GM18508 (cell line): ENCODE results near the gene CORO1C.
"Not testable (repeated sequence)": the region's sequence is repeated elsewhere in the genome, so short reads cannot be mapped to it uniquely, and the experiment has no call there.

Experiments
- ATAC-seq: cut with Tn5 transposase; IDR thresholded peaks from one replicate; pipeline ENCODE4 v1.9.1; 2021; ENCODE audit warnings: moderate number of reproducible peaks; ENCODE audit not compliant: insufficient read depth, unreplicated experiment

The CORO1C gene

GRCh38 chr12:108755481-108755880 is 24.2 kb upstream of the CORO1C start:
- no peak for ATAC-seq

GRCh38 chr12:108753976-108754375 is 22.7 kb upstream of the CORO1C start:
- no peak for ATAC-seq

DNA sequence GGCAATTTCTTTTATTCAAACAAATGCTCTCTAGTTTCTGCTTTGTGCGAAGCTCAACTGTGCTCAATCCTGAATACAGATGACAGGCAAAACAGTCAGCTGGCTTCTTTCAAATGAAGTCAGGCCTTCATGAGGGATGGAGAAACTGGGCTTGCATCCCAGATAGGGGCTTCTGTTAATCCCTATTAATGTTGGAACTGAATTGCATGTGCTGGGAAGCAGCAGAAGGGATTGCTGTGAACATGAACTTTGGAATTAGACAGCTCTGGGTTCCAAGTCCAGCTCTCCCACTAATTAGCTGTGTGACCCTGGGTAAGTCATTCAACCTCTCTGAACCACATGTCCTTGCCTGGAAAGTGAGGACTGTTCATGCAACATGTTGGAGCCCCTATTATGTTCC is 21.1 kb upstream of the CORO1C start:
- no peak for ATAC-seq

- ATAC-seq: no peak
Measured at GRCh38 chr12:108751821-108752220, 20.5 kb upstream of the CORO1C start.

GRCh38 chr12:108751003-108751402 is 19.7 kb upstream of the CORO1C start:
- ATAC-seq: not testable (repeated sequence)

DNA sequence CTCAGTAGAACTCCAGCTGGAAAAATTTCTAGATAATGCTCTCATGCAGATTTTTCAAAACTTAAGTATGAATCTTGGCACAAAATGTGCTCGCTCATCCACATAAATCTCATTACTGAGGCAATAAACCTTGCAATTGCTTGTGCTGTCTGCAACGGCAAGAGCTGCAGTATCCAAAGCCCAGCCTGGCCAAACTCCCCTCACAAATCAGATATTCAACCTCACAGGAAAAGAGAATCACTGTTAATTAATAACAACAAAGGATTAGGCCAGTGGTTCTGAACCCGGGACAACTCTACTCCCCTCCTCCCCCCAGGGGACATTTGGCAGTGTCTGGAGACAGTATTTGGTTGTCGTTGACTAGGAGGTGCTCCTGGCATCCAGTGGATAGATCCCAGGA is 19.2 kb upstream of the CORO1C start:
- no peak for ATAC-seq

DNA sequence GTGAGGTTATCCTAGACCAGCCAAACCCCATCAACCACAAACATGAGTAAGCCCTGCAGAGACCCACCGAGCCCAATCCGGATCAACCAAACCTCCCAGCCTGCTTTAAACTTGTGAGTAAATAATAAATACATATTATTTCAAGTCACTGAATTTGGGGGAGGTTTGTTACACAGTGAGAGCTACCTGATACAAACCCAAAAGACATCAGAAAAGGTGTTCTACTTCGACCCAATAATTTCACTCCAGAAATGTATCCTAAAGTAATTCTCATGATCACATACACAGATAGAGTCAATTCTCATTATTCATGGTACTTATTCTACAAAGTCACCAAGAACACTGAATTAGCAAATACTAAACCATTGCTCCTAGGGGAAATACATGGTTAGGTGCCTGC is 16.2 kb upstream of the CORO1C start:
- ATAC-seq: no peak

DNA sequence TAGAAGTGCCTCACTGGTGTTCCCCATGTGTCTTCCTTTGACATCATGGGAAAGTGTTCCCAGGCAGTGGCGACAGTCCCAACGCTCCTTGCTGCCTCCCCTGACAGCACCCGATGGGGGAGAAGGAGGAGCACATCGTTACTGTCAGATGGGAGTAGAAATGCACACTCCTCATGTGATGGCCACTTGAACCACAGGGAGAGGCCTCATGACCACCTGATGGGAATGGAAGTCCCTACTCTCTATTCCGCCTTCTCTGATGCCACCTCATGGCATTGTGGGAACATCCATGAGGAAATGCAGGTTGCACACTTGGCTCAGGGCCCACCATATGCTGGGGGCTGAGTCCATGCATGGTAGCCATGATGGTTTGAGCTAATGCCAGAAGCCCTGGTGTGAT is 14.3 kb upstream of the CORO1C start:
- ATAC-seq: no peak

GRCh38 chr12:108744021-108744897 is 12.9 kb upstream of the CORO1C start:
- no peak for ATAC-seq

- ATAC-seq: no peak
Measured at GRCh38 chr12:108738170-108738569, 6.9 kb upstream of the CORO1C start.

DNA sequence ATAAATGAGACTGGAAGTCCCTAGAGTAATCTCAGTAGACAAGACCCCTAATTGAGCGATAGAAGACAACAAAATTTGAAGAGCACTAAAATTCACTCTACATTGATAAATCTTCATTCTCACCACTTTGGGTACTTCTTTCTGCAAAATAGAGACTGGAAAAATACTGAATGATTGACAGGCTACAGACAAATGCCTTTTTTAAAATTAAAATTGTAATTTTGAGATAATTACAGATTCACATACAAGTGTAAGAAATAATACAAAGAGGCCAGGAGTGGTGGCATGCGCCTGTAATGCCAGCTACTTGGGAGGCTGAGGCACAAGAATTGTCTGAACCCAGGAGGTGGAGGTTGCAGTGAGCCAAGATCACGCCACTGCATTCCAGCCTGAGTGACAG is 4.5 kb upstream of the CORO1C start:
- no peak for ATAC-seq

GRCh38 chr12:108734200-108734906 is 3.0 kb upstream of the CORO1C start:
- ATAC-seq: no peak

- ATAC-seq: not testable (repeated sequence)
Measured at GRCh38 chr12:108733230-108733531, 1.9 kb upstream of the CORO1C start.

GRCh38 chr12:108732489-108733229 is 1.3 kb upstream of the CORO1C start:
- no peak for ATAC-seq

DNA sequence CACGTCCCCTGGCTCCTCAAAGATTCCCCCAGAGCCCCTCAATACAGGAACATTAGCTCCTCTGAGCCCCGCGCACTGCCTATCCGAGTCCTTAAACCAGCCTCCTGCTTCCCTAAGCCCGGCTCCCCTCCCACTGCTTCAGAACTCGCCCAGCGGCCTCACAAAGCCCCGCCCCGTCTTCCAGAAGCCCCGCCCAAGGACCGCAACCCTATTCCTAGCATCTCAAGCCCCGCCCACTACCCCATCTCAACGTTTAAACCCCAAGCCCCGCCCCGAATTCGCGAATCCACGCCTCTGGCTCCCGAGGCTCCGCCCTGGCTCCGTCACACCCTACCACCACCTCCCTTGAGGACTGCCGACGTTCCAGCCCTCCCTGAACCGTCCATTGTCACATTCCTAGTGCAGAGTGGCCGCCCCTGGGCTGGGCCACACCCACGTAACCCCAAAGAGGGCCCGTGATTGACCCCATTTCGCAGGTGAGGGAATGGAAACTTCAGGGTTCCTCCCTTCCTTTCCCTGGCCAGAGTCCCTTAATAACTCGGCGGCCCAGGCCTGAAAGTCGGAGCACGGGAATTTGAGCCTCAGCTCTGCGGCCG is 646 bp upstream of the CORO1C start:
- peak; percentile 24 for ATAC-seq

GRCh38 chr12:108730365-108731104 is 783 bp downstream of the CORO1C start:
- no peak for ATAC-seq

GRCh38 chr12:108729612-108730364 is 1.5 kb downstream of the CORO1C start:
- ATAC-seq: no peak

GRCh38 chr12:108728820-108729611 is 2.3 kb downstream of the CORO1C start:
- ATAC-seq: no peak
